DMS53 (cell line): ENCODE data around the gene RNF112.

Experiments
- DNase-seq: peaks from one replicate; lab custom pipeline; 2025; lab: John Stamatoyannopoulos, UW

Gene RNF112

DNA sequence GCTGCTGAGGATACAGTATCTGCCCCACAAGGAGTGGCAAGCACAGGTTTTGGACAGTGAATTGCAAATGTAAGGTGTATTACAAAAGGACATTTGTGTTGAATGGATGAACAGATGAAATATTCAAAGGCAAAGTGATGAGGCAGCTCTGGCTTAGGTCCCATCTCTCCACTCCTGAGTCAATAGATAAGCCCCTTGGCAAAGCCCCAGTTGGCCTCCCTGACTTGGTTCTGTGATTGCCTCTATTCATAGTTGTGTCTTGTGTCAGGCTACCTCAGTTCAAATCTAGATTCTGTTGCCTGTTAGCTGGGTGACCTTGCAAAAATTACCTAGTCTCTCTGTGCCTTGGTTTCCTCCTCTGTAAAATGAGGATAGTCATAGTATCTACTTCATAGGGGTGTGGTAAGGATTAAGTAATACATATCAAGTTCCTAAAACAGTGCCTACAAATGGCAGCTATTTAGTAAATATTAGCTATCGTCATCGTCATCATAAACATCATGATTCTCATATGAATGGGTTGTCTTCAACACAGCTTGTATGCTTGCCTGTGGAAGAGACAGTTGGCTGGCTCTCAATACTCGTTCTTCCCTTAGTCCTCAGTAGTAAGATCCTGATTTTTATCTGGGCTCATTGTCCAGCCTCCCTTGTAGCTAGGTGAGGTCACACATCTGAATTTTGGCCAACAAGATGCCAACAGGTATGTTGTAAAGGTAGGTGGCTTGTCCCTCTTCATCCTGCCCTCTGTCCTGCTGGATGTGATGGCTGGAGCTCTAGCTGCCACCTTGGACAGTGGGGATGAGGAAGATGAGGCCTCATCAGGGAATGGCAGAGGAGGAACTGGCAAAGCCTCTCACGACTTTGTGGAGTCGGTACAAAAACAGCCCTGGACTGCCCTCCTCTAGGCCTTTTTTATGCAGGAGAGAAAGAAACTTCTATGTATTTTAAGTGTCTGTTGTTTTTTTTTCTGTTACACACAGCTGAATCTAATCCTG, 21.9 kb upstream of the RNF112 start:
- DNase-seq = no peak

DNA sequence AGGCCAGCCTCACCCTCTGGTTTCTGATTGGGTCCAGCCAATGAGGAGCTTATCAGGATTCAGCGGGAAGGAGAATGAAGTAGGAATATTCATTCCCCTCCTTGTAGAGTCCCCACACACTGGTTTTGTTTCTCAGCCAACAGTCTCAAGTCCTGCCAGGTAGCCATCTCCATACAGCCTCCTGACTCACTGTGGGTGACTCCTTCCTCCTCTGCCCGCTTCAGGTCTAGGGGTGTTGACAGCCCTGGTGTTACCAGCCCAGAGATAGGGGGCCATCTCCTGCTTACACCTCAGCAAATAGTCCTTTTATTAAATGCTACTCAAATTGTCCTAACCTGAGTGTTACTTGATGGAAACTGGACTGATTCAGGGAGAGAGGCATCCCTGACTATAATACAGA, 20.1 kb upstream of the RNF112 start:
- no peak for DNase-seq

DNA sequence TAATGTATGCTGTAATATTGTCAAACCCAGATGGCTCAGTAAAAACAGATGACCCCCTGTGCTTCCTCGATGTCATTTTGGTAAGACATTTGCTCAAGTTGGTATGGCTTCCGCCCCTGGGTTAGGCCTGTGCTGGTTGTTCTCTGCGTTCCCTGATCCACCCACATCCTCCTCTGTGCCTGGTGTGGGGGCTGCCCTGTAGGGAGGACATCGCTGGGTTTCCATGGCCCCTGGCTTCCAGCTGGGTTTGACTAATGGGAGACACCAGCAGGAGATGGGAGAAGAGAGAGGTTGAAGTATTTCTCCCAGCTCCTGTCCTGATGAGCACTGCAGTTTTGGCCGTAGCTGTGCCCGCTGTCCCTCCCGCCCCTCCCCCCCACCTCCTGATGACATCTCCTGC, 19.6 kb upstream of the RNF112 start:
- no peak for DNase-seq

- no peak for DNase-seq
Measured at GRCh38 chr17:19392303-19392702, 18.7 kb upstream of the RNF112 start.

DNA sequence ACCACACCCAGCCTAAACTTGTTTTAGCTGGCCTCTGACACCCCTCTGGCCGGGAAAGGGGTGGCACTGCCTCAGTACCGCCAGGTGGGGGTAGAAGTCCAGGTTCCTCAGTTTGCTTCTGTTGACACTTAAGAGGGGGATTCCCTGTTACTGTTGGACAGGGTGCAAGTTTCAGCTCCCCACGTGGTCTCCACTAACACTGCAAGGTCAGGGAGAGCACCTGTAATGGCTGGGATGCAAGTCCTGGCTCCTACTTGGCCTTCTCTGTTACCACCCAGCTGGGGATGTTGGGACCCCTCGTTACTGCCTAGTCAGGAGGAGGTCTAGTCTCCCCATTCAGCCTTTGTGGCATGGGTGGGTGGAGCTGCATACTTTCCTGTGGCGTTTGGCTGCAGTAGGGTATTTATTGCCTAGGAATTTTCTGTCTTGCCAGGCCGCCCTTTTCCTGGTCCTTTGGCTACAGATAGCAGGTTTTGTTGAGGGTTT, 13.4 kb upstream of the RNF112 start:
- no peak for DNase-seq

- no peak for DNase-seq
Measured at GRCh38 chr17:19398301-19399181, 12.5 kb upstream of the RNF112 start.

GRCh38 chr17:19399750-19400450, 11.1 kb upstream of the RNF112 start:
- DNase-seq = no peak

DNA sequence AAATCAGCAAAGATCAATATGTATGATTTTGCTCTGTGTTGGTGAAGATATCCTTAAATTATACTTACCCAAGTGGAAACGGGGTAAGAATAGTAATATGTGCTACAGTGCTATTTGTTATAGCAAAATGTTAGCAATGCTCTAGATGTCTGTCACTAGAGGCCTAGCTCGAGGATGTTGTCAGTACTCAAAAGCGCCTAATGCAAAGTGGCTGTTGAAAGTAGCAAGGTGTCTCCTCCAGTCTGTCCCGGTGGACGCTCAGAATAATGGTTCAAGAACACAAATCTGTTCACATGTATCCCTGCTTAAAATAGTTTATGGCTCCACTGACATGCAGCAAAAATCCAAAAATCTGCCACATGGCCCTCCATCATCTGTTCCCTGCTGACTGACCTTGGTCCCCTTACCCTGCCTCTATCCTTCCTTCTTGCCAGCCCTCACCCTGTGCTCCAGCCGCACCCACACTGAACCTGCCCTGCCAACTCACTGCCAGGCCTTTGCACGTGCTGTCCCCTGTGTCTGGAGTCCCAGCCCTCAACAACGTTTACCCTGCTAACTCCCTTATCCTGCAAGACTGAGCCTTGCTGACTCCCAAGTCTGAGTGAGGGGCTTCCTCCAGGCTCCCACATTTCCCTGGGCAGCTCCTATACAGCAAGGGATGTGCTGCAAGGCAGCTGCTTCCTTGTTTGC, 9.6 kb upstream of the RNF112 start:
- no peak for DNase-seq

- no peak for DNase-seq
Measured at GRCh38 chr17:19402171-19402570, 8.9 kb upstream of the RNF112 start.

DNA sequence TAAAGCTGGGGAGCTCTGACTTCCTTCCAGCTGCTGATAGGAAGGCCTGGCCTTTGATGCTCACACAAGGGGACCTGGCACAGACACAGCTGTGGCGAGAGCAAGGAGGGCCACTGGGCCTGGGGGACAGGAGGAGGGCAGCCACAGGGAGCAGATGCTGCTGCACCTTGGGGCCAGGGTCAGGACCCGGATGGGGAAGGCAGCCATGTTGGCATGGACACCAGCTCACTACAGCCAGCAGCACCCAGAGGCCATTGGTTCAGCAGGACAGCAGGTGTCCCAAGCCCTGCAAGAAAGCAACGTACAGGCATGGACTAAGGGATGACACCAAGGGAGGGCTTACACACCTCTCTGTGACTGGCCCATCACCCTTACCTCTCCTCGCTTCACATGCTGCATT, 8.0 kb upstream of the RNF112 start:
- no peak for DNase-seq

GRCh38 chr17:19404264-19404663, 6.8 kb upstream of the RNF112 start:
- DNase-seq = no peak

DNA sequence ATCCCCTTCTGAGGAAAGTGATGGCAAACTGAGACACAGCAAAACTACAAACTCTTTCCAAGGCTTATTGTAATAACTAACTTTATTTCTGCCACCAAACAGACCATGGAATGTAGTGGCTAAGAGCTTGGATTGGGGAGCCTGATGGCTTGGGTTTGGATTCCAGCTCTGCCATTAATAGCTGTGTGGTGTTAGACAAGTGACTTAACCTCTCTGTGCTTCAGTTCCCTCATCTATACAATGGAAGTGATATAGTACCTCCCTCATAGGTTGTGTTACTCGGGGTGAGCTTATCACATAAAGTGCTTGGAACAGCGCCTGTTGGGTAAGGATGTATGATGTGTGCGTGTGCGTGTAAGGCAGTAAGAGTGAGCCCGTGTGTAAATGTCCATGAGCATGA, 5.9 kb upstream of the RNF112 start:
- DNase-seq = no peak

DNA sequence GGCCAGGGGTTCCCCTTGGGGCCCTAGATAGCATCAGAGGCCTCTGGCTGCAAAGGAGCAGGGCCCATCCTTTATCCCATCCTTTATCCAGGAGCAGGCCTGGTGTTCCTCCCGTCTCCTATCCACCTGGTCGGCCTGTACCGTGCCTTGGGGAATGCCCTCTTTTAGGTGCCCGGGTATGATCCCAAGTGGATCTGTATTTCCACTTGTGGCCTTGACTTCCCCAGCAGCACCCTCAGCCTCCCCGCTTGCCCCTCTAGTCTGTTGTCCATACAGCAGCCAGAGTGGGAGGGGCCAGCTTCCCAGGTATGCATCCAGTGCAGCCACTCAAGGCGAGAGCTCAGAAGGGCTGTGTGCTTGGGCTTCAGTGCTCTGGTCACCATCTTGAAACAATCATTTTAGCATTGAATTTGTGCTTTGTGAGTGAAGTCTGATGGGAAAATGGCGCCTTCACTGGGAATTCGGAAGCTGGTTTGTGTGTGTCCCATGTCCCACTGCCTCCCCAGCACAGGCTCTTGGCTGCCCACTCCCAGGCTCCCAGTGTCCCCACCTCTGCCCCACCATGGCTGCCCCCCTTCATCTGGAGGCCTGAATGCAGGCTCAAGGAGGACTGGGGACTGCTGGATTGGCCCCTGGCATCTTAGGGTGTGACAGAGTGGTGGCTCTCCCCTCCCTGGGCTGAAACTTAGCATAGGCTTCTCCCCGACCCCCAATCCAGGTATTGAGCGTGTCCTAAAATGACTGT, 3.3 kb upstream of the RNF112 start:
- no peak for DNase-seq

DNA sequence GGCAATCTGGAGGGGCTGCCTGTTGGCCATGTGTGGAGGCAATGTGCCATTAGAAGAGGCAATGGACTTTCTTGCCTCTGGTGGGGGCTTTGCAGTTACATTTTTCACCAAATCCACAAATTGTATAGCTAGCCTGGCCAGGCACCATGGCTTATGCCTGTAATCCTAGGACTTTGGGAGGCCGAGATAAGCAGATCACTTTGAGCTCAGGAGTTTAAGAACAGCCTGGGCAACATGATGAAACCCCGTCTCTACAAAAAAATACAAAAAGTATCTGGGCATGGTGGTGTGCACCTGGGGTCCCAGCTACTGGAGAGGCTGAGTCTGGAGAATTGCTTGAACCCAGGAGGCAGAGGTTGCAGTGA, 2.7 kb upstream of the RNF112 start:
- no peak for DNase-seq

DNA sequence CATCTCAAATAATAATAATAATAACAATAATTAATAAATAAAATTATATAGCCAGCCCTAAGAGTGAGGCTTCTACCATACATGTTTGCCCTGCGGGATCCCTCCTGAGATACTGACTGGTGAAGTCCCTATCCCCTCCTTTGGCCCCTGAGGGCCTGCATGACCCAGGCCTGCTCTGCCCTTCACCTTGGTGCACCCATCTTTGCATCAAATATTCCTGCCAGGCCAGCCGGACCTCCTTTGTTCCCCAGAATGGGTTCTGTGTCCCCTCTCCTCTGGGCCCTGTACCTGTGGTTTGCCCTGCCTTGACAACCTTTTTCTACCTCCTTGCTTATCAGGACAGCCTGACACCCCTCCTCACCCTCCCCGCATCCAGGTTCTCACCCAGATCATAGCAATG, 2.0 kb upstream of the RNF112 start:
- no peak for DNase-seq

DNA sequence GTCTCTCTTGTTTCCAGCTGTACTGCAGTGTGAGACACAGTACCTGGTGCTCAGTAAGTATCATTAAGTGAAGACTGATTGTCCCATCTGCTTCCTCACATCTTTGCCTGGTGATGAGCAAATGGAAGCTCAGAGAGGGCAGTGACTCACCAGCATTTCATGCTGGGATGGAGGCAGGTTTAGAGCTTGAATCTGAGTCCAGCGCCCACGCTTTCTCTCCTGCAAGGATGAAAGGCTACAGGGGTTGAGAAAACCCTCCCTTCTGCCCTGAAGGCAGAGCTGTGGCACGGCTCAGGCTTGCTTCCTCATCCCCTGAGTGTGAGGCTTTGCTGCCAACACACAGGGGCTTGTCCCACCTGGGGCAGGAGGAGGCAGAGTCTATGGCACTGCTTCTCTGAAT, 1.5 kb upstream of the RNF112 start:
- DNase-seq = no peak

DNA sequence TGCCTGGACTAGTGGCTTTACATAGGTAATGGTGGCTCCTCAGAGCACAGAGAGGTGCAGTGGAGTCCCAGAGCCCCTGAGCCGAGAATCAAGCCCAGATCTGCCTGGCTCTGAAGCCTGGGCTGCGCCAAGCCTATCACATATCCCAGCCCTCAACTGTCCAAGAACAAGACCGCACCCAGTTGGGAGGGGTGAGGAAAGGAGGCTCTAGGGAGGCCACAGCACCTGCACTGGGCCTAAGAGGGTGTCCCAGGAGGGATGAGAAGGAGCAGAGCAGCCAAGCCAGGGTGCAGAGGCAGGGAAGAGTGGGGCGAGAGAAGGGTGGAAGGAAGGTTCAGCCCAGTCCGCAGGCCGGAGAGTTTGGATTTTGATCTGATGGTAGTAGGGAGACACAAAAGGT, 941 bp upstream of the RNF112 start:
- DNase-seq = no peak

GRCh38 chr17:19411631-19412030, 599 bp downstream of the RNF112 start:
- peak; percentile 20 for DNase-seq

DNA sequence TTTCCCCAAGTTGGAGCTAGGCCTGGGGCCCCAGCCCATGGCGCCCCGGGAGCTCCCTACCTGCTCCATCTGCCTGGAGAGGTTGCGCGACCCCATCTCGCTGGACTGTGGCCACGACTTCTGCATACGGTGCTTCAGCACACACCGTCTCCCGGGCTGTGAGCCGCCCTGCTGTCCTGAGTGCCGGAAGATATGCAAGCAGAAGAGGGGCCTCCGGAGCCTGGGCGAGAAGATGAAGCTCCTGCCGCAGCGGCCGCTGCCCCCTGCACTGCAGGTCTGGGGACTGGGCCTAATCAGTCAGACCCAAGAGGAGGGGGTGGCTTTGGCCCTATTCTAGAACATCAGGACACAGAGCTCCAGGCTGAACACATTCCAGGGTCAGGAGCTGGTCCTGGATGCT, 1.5 kb downstream of the RNF112 start:
- DNase-seq = no peak

DNA sequence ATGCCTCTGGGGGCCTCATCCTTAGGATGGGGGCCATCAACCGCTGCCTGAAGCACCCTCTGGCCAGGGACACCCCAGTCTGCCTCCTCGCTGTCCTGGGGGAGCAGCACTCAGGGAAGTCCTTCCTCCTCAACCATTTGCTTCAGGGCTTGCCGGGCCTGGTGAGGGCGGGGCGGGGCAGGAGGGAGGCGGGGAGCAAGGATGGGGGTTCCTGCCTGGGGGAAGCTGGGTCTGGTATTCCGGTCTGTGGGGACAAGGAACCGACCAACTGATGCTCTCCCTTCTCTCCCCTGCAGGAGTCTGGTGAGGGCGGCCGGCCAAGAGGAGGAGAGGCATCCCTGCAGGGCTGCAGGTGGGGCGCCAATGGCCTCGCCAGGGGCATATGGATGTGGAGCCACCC, 2.0 kb downstream of the RNF112 start:
- DNase-seq = no peak

GRCh38 chr17:19413761-19414160, 2.7 kb downstream of the RNF112 start:
- no peak for DNase-seq
